ENCODE results near the gene CLDN9.

DNA sequence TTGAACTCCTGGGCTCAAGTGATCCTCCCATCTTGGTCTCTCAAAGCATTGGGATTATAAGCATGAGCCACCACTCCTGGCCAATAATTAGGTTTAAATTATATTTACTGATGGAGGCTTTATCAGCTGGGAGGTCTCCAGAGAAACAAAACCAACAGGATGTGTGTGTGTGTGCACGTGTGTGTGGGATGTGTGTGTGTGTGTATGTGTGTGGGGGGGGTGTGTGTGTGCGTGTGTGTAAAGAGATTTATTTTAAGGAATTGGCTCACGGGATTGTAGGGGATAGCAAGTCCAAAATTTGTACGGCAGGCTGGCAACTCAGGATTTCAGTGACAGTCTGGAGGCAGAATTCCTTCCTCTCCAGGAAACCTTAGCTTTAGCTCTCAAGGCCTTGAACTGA is 38.3 kb downstream of the CLDN9 start:
- TF ChIP-seq, protein P1, sequence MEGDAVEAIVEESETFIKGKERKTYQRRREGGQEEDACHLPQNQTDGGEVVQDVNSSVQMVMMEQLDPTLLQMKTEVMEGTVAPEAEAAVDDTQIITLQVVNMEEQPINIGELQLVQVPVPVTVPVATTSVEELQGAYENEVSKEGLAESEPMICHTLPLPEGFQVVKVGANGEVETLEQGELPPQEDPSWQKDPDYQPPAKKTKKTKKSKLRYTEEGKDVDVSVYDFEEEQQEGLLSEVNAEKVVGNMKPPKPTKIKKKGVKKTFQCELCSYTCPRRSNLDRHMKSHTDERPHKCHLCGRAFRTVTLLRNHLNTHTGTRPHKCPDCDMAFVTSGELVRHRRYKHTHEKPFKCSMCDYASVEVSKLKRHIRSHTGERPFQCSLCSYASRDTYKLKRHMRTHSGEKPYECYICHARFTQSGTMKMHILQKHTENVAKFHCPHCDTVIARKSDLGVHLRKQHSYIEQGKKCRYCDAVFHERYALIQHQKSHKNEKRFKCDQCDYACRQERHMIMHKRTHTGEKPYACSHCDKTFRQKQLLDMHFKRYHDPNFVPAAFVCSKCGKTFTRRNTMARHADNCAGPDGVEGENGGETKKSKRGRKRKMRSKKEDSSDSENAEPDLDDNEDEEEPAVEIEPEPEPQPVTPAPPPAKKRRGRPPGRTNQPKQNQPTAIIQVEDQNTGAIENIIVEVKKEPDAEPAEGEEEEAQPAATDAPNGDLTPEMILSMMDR (IDR thresholded peaks at IDR 0.05), result no peak
- TF ChIP-seq POLR2AphosphoS2 (conservative IDR thresholded peaks at IDR 0.05; ENCODE audit: low read length) (no peak), EP300 (IDR thresholded peaks at IDR 0.05) (no peak), TP53 (CRISPR knock-in tag; IDR thresholded peaks at IDR 0.05) (no peak), POLR2A (IDR thresholded peaks at IDR 0.05; ENCODE audit: low read length) (no peak), MAFK (IDR thresholded peaks at IDR 0.05; ENCODE audit: partially characterized antibody) (no peak), MYC (IDR thresholded peaks at IDR 0.05; ENCODE audit: borderline replicate concordance, low read length) (no peak), JUNB (IDR thresholded peaks at IDR 0.05) (no peak), PHF8 (IDR thresholded peaks at IDR 0.05; ENCODE audit: borderline replicate concordance, low read depth) (no peak)
- TF ChIP-seq, protein P2, sequence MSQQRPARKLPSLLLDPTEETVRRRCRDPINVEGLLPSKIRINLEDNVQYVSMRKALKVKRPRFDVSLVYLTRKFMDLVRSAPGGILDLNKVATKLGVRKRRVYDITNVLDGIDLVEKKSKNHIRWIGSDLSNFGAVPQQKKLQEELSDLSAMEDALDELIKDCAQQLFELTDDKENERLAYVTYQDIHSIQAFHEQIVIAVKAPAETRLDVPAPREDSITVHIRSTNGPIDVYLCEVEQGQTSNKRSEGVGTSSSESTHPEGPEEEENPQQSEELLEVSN (IDR thresholded peaks at IDR 0.05; ENCODE audit: borderline replicate concordance, low read depth), result no peak
- TF ChIP-seq, protein P3, sequence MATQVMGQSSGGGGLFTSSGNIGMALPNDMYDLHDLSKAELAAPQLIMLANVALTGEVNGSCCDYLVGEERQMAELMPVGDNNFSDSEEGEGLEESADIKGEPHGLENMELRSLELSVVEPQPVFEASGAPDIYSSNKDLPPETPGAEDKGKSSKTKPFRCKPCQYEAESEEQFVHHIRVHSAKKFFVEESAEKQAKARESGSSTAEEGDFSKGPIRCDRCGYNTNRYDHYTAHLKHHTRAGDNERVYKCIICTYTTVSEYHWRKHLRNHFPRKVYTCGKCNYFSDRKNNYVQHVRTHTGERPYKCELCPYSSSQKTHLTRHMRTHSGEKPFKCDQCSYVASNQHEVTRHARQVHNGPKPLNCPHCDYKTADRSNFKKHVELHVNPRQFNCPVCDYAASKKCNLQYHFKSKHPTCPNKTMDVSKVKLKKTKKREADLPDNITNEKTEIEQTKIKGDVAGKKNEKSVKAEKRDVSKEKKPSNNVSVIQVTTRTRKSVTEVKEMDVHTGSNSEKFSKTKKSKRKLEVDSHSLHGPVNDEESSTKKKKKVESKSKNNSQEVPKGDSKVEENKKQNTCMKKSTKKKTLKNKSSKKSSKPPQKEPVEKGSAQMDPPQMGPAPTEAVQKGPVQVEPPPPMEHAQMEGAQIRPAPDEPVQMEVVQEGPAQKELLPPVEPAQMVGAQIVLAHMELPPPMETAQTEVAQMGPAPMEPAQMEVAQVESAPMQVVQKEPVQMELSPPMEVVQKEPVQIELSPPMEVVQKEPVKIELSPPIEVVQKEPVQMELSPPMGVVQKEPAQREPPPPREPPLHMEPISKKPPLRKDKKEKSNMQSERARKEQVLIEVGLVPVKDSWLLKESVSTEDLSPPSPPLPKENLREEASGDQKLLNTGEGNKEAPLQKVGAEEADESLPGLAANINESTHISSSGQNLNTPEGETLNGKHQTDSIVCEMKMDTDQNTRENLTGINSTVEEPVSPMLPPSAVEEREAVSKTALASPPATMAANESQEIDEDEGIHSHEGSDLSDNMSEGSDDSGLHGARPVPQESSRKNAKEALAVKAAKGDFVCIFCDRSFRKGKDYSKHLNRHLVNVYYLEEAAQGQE (IDR thresholded peaks at IDR 0.05), result no peak

Measured in A549 (cell line).